HEK293 (cell line): ENCODE results near the gene POLR1G.

Experiments
- RBAK ChIP-seq: fragments of 450-650 bp; formaldehyde crosslinking; IDR thresholded peaks from 2 replicates; pipeline ENCODE4 v1.5.1; 2016; ENCODE audit warnings: missing biosample characterization, missing genetic modification characterization
- YY1 ChIP-seq: fragments of 450-650 bp; formaldehyde crosslinking; IDR thresholded peaks from 2 replicates; pipeline ENCODE4 v1.5.1; 2018; ENCODE audit warnings: missing biosample characterization, missing genetic modification characterization
- ZBTB7A ChIP-seq: fragments of 450-650 bp; formaldehyde crosslinking; IDR thresholded peaks from 2 replicates; pipeline ENCODE4 v1.5.1; 2016; ENCODE audit warnings: low read depth, missing biosample characterization, missing genetic modification characterization
- ZBTB8A ChIP-seq: fragments of 450-650 bp; formaldehyde crosslinking; IDR thresholded peaks from 2 replicates; pipeline ENCODE4 v1.5.1; 2016; ENCODE audit warnings: missing biosample characterization, missing genetic modification characterization
- ZNF10 ChIP-seq: fragments of 450-650 bp; formaldehyde crosslinking; IDR thresholded peaks from 2 replicates; pipeline ENCODE4 v1.5.1; 2017; ENCODE audit warnings: missing biosample characterization, missing genetic modification characterization
- ZNF133 ChIP-seq: fragments of 450-650 bp; formaldehyde crosslinking; IDR thresholded peaks from 2 replicates; pipeline ENCODE4 v1.5.1; 2016; ENCODE audit warnings: missing biosample characterization, missing genetic modification characterization
- ZNF140 ChIP-seq: fragments of 450-650 bp; formaldehyde crosslinking; IDR thresholded peaks from 2 replicates; pipeline ENCODE4 v1.5.1; 2016; ENCODE audit warnings: missing biosample characterization, missing genetic modification characterization
- ZNF19 ChIP-seq: fragments of 450-650 bp; formaldehyde crosslinking; IDR thresholded peaks from 2 replicates; pipeline ENCODE4; 2016; ENCODE audit warnings: missing biosample characterization, missing genetic modification characterization, low read depth
- ZNF292 ChIP-seq: fragments of 450-650 bp; formaldehyde crosslinking; IDR thresholded peaks from 2 replicates; pipeline ENCODE4 v1.5.1; 2016; ENCODE audit warnings: low read depth, missing biosample characterization, missing genetic modification characterization, borderline replicate concordance
- ZNF549 ChIP-seq: fragments of 450-650 bp; IDR thresholded peaks from 2 replicates; pipeline ENCODE4 v1.5.1; 2018; ENCODE audit warnings: missing biosample characterization, missing genetic modification characterization, mild to moderate bottlenecking, inconsistent platforms, moderate library complexity
- ZNF560 ChIP-seq: fragments of 450-650 bp; formaldehyde crosslinking; IDR thresholded peaks from 2 replicates; pipeline ENCODE4 v1.5.1; 2017; ENCODE audit warnings: missing biosample characterization, missing genetic modification characterization, borderline replicate concordance
- ZNF664 ChIP-seq: fragments of 450-650 bp; formaldehyde crosslinking; IDR thresholded peaks from 2 replicates; pipeline ENCODE4 v1.5.1; 2016; ENCODE audit warnings: missing biosample characterization, missing genetic modification characterization
- ZNF677 ChIP-seq: fragments of 450-650 bp; IDR thresholded peaks from 2 replicates; pipeline ENCODE4 v1.5.0; 2018; ENCODE audit warnings: missing biosample characterization, mild to moderate bottlenecking, missing genetic modification characterization, moderate library complexity
- ZNF785 ChIP-seq: fragments of 450-650 bp; formaldehyde crosslinking; IDR thresholded peaks from 2 replicates; pipeline ENCODE4 v1.5.1; 2016; ENCODE audit warnings: missing biosample characterization, missing genetic modification characterization
- ZSCAN16 ChIP-seq: fragments of 450-650 bp; formaldehyde crosslinking; IDR thresholded peaks from 2 replicates; pipeline ENCODE4 v1.5.1; 2016; ENCODE audit warnings: missing biosample characterization, missing genetic modification characterization
- ZSCAN30 ChIP-seq: fragments of 450-650 bp; IDR thresholded peaks from 2 replicates; pipeline ENCODE4 v1.5.1; 2018; ENCODE audit warnings: missing biosample characterization, mild to moderate bottlenecking, missing genetic modification characterization, moderate library complexity
- TF ChIP-seq, protein P1 (sequence below): fragments of 450-650 bp; formaldehyde crosslinking; conservative IDR thresholded peaks from 2 replicates; pipeline ENCODE4 v1.5.1; 2016; ENCODE audit warnings: low read depth, missing biosample characterization, missing genetic modification characterization
- TF ChIP-seq, protein P2 (sequence below): fragments of 450-650 bp; formaldehyde crosslinking; IDR thresholded peaks from 2 replicates; pipeline ENCODE4 v1.5.1; 2016; ENCODE audit warnings: missing biosample characterization, missing genetic modification characterization
- TF ChIP-seq, protein P3 (sequence below): fragments of 450-650 bp; formaldehyde crosslinking; IDR thresholded peaks from 2 replicates; pipeline ENCODE4 v1.5.1; 2017; ENCODE audit warnings: missing biosample characterization, missing genetic modification characterization
- TF ChIP-seq, protein P4 (sequence below): fragments of 450-650 bp; formaldehyde crosslinking; IDR thresholded peaks from 2 replicates; pipeline ENCODE4 v1.5.1; 2016; ENCODE audit warnings: missing biosample characterization, missing genetic modification characterization
- TF ChIP-seq, protein P5 (sequence below): fragments of 450-650 bp; formaldehyde crosslinking; IDR thresholded peaks from 2 replicates; pipeline ENCODE4 v1.5.1; 2016; ENCODE audit warnings: missing biosample characterization, missing genetic modification characterization
- TF ChIP-seq, protein P6 (sequence below): fragments of 450-650 bp; formaldehyde crosslinking; IDR thresholded peaks from 2 replicates; pipeline ENCODE4 v1.5.1; 2016; ENCODE audit warnings: missing biosample characterization, missing genetic modification characterization
- TF ChIP-seq, protein P7 (sequence below): fragments of 450-650 bp; formaldehyde crosslinking; IDR thresholded peaks from 2 replicates; pipeline ENCODE4 v1.5.1; 2016; ENCODE audit warnings: missing biosample characterization, missing genetic modification characterization
- TF ChIP-seq, protein P8 (sequence below): fragments of 450-650 bp; formaldehyde crosslinking; IDR thresholded peaks from 2 replicates; pipeline ENCODE4 v1.5.1; 2016; ENCODE audit warnings: missing biosample characterization, missing genetic modification characterization

Gene POLR1G

DNA sequence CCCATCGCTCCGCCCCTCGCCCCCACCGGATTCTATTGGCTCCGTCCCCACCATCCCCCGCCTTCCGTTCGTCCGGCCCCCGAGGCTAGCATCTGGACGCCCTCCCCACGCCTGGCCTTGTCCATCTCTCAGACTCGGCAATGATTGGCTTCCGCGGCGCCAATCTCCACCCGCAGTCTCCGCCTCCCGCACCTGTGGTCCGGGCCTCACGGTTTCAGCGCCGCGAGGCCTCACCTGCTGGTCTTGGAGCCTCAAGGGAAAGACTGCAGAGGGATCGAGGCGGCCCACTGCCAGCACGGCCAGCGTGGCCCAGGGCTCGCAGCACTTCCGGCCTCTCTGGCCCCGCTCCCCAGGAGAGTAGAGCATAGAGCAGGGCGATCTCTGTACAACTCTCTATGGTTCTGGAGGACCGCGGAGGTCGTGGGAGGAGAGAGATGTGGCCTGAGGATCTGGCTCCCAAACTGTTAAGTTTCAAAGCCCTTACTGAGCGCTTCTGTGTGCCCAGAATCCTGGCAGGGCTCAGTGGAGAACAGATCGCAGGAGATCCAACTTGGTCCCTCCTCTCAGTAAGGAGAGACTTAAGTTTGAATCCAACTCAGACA, 17.2 kb downstream of the POLR1G start, which contains the start of gene ERCC1 (continued):
- TF ChIP-seq YY1 (tag by site-specific recombination) (no peak; the same call in 1 of the 2 replicates), ZBTB8A (tag by site-specific recombination) (peak; percentile 54), ZNF133 (tag by site-specific recombination) (no peak), ZSCAN30 (tag by site-specific recombination) (peak; percentile 53; the same call in 1 of the 2 replicates), ZNF19 (tag by site-specific recombination) (no peak), ZNF549 (tag by site-specific recombination) (no peak), ZNF560 (no peak), ZNF785 (tag by site-specific recombination) (no peak), ZNF292 (tag by site-specific recombination) (no peak), ZBTB7A (tag by site-specific recombination) (no peak), ZNF677 (tag by site-specific recombination) (no peak), ZNF10 (tag by site-specific recombination) (peak; percentile 64), ZNF664 (tag by site-specific recombination) (no peak), ZSCAN16 (tag by site-specific recombination) (no peak), ZNF140 (tag by site-specific recombination) (no peak), RBAK (tag by site-specific recombination) (no peak)
- TF ChIP-seq, protein P1, sequence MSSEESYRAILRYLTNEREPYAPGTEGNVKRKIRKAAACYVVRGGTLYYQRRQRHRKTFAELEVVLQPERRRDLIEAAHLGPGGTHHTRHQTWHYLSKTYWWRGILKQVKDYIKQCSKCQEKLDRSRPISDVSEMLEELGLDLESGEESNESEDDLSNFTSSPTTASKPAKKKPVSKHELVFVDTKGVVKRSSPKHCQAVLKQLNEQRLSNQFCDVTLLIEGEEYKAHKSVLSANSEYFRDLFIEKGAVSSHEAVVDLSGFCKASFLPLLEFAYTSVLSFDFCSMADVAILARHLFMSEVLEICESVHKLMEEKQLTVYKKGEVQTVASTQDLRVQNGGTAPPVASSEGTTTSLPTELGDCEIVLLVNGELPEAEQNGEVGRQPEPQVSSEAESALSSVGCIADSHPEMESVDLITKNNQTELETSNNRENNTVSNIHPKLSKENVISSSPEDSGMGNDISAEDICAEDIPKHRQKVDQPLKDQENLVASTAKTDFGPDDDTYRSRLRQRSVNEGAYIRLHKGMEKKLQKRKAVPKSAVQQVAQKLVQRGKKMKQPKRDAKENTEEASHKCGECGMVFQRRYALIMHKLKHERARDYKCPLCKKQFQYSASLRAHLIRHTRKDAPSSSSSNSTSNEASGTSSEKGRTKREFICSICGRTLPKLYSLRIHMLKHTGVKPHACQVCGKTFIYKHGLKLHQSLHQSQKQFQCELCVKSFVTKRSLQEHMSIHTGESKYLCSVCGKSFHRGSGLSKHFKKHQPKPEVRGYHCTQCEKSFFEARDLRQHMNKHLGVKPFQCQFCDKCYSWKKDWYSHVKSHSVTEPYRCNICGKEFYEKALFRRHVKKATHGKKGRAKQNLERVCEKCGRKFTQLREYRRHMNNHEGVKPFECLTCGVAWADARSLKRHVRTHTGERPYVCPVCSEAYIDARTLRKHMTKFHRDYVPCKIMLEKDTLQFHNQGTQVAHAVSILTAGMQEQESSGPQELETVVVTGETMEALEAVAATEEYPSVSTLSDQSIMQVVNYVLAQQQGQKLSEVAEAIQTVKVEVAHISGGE (tag by site-specific recombination) = peak; percentile 90
- TF ChIP-seq, protein P2, sequence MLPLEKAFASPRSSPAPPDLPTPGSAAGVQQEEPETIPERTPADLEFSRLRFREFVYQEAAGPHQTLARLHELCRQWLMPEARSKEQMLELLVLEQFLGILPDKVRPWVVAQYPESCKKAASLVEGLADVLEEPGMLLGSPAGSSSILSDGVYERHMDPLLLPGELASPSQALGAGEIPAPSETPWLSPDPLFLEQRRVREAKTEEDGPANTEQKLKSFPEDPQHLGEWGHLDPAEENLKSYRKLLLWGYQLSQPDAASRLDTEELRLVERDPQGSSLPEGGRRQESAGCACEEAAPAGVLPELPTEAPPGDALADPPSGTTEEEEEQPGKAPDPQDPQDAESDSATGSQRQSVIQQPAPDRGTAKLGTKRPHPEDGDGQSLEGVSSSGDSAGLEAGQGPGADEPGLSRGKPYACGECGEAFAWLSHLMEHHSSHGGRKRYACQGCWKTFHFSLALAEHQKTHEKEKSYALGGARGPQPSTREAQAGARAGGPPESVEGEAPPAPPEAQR (tag by site-specific recombination) = 0 out of 2 replicates have a peak, but pooled peaks have one; percentile 9
- TF ChIP-seq, protein P3, sequence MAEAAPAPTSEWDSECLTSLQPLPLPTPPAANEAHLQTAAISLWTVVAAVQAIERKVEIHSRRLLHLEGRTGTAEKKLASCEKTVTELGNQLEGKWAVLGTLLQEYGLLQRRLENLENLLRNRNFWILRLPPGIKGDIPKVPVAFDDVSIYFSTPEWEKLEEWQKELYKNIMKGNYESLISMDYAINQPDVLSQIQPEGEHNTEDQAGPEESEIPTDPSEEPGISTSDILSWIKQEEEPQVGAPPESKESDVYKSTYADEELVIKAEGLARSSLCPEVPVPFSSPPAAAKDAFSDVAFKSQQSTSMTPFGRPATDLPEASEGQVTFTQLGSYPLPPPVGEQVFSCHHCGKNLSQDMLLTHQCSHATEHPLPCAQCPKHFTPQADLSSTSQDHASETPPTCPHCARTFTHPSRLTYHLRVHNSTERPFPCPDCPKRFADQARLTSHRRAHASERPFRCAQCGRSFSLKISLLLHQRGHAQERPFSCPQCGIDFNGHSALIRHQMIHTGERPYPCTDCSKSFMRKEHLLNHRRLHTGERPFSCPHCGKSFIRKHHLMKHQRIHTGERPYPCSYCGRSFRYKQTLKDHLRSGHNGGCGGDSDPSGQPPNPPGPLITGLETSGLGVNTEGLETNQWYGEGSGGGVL (tag by site-specific recombination) = no peak
- TF ChIP-seq, protein P4, sequence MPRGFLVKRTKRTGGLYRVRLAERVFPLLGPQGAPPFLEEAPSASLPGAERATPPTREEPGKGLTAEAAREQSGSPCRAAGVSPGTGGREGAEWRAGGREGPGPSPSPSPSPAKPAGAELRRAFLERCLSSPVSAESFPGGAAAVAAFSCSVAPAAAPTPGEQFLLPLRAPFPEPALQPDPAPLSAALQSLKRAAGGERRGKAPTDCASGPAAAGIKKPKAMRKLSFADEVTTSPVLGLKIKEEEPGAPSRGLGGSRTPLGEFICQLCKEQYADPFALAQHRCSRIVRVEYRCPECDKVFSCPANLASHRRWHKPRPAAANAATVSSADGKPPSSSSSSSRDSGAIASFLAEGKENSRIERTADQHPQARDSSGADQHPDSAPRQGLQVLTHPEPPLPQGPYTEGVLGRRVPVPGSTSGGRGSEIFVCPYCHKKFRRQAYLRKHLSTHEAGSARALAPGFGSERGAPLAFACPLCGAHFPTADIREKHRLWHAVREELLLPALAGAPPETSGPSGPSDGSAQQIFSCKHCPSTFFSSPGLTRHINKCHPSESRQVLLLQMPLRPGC (tag by site-specific recombination) = no peak
- TF ChIP-seq, protein P5, sequence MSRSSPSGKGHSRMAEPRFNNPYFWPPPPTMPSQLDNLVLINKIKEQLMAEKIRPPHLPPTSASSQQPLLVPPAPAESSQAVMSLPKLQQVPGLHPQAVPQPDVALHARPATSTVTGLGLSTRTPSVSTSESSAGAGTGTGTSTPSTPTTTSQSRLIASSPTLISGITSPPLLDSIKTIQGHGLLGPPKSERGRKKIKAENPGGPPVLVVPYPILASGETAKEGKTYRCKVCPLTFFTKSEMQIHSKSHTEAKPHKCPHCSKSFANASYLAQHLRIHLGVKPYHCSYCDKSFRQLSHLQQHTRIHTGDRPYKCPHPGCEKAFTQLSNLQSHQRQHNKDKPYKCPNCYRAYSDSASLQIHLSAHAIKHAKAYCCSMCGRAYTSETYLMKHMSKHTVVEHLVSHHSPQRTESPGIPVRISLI (tag by site-specific recombination) = no peak
- TF ChIP-seq, protein P6, sequence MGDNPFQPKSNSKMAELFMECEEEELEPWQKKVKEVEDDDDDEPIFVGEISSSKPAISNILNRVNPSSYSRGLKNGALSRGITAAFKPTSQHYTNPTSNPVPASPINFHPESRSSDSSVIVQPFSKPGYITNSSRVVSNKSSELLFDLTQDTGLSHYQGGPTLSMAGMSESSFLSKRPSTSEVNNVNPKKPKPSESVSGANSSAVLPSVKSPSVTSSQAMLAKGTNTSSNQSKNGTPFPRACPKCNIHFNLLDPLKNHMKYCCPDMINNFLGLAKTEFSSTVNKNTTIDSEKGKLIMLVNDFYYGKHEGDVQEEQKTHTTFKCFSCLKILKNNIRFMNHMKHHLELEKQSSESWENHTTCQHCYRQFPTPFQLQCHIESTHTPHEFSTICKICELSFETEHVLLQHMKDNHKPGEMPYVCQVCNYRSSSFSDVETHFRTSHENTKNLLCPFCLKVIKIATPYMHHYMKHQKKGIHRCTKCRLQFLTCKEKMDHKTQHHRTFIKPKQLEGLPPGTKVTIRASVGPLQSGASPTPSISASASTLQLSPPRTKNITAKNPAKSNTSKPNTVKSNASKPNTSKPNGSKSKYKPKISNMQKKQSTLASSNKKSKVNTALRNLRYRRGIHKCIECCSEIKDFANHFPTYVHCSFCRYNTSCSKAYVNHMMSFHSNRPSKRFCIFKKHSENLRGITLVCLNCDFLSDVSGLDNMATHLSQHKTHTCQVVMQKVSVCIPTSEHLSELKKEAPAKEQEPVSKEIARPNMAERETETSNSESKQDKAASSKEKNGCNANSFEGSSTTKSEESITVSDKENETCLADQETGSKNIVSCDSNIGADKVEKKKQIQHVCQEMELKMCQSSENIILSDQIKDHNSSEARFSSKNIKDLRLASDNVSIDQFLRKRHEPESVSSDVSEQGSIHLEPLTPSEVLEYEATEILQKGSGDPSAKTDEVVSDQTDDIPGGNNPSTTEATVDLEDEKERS (tag by site-specific recombination) = no peak
- TF ChIP-seq, protein P7, sequence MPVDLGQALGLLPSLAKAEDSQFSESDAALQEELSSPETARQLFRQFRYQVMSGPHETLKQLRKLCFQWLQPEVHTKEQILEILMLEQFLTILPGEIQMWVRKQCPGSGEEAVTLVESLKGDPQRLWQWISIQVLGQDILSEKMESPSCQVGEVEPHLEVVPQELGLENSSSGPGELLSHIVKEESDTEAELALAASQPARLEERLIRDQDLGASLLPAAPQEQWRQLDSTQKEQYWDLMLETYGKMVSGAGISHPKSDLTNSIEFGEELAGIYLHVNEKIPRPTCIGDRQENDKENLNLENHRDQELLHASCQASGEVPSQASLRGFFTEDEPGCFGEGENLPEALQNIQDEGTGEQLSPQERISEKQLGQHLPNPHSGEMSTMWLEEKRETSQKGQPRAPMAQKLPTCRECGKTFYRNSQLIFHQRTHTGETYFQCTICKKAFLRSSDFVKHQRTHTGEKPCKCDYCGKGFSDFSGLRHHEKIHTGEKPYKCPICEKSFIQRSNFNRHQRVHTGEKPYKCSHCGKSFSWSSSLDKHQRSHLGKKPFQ (tag by site-specific recombination) = no peak
- TF ChIP-seq, protein P8, sequence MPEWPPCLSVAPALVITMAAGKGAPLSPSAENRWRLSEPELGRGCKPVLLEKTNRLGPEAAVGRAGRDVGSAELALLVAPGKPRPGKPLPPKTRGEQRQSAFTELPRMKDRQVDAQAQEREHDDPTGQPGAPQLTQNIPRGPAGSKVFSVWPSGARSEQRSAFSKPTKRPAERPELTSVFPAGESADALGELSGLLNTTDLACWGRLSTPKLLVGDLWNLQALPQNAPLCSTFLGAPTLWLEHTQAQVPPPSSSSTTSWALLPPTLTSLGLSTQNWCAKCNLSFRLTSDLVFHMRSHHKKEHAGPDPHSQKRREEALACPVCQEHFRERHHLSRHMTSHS (tag by site-specific recombination) = no peak
